HG02763 (cell line): Measurements from ENCODE around the gene EMX2.

ENCODE experiments used
- ATAC-seq: cut with Tn5 transposase; IDR thresholded peaks from one replicate; pipeline ENCODE4 v1.9.1; 2021; ENCODE audit warnings: mild to moderate bottlenecking, moderate library complexity; ENCODE audit not compliant: unreplicated experiment

EMX2 gene

DNA sequence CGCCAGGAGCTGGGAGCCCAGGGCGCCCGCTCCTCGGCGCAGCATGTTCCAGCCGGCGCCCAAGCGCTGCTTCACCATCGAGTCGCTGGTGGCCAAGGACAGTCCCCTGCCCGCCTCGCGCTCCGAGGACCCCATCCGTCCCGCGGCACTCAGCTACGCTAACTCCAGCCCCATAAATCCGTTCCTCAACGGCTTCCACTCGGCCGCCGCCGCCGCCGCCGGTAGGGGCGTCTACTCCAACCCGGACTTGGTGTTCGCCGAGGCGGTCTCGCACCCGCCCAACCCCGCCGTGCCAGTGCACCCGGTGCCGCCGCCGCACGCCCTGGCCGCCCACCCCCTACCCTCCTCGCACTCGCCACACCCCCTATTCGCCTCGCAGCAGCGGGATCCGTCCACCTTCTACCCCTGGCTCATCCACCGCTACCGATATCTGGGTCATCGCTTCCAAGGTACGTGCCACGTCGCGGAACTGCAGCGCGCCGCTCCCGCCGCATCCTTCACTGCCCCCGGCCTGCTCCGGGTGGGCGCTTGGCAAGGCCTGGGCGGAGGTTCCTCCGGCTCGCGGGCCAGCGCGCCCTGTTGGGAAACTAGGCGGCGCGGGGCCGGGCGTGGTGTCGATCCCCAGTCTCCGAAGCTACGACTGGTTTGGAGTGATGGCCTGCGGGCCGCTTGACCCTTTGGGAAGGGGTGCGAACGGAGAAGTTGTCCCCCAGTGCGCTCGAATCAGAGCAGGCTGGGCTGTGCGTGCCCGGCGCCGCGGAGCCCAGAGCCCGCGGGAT is 868 bp downstream of the EMX2 start:
- ATAC-seq = no peak

DNA sequence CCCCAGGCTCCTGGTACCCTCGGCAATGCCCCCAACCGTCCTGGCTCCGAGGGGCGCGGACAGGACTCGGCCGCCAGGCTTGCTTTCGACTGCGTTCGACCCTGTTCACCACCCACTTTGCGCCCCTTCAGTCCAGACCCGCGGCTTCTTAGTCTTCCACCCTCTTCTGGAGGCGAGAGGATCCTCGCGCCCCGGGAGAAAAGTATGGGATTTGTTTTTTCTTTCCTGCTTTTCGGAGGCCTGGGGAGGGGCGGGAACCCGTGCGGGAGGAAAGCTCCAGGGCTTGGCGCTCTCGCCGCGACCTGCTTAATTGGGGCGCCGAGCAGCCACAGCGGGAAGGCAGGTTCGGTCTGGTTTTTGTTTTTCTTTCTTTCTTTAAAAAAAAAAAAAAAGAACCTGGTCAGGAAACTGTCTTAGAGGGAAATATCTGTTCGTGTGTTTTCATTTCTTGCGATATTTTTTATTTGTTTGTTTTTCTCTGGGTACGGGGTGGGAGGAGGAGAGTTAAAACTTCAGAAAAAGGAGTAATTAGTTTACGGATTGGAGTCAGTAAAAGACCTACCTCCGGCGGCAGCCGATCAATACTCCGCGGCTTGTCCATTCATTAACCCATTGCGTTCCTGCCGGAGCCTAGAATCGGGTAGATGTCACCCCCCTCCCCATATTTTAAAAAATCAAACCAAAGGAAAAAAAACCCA is 1.6 kb downstream of the EMX2 start:
- ATAC-seq = no peak

DNA sequence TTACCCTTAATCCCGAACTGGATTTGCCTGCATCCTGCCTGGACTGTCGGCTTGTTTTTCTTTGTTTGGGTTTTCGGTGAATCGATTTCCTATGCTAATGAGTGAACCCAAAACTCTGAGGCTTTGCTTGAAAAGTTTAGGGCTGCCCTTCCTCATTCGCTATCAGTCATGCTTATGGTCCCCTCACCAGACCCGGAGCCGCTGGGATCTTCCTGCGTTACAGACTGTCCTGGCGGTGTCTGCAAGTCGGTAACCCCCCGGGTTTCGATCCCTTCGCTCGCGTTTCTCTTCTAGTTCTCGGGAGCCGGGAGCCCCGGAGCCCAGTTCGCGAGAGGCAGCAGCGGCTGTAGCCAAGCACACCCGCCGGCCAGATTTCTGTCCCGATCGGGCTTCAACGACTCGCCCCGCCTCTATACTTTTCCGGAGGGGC is 2.2 kb downstream of the EMX2 start:
- no peak for ATAC-seq

DNA sequence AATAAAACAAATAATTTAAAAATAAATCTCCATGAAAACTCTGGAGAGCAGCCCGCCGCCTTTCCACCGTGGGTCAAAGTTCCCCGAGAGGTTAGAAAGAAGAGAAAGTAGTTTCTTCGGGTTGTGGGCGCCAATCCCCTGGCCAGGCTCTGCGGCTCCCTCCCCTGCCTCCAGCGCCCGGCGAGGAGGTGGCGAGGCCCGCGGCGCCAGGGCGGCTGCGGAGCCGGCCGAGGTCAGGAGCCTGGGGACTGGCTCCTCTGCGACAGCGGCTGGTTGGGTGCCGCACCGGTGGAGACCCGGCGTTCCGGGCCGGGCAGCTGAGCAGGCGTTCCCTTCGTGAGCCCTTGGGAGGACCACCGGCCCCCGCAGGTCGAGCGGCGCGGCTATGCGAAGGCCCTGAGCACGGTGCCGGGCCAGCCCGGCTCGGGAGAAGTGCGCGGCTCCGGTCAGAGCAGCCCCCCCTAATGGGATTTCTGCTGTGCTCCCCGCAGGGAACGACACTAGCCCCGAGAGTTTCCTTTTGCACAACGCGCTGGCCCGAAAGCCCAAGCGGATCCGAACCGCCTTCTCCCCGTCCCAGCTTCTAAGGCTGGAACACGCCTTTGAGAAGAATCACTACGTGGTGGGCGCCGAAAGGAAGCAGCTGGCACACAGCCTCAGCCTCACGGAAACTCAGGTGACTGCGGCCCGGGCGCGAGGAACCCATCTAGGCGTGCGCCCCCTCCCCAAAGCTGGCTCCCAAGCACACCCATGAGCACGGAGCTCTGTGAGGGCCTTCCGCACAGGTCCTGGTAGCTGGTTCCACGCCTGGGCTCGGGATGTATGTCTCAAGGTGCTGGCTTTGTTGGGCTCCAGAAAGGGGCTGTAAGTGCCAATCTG is 2.8 kb downstream of the EMX2 start:
- no peak for ATAC-seq

DNA sequence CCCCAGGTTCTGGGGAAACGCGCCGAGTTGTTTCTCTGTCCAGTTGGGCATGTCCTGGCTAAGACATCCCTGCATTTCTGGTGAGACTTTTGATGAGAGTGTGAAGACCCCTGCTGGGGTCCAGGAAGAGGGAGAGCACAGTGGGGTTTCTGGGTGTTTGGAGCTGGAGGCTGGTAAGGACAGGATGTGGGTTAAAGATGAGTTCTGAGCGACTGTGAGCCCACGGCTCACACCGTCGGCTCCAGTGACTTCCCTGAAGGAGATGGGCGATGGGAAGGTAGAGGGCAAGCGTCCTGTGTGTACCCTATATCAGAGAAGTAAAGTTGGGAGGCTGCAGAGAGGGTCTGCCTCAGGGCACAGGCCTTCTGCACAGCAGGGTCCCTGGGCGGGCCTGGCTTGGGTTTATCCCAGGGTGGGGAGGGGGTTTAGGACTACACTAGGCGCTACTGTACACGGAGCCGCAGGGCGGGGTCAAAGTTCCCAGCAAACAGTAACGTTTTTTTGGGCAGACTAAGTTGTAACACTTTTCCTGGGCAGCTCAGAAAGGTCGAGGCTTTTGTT is 3.6 kb downstream of the EMX2 start:
- ATAC-seq = no peak

DNA sequence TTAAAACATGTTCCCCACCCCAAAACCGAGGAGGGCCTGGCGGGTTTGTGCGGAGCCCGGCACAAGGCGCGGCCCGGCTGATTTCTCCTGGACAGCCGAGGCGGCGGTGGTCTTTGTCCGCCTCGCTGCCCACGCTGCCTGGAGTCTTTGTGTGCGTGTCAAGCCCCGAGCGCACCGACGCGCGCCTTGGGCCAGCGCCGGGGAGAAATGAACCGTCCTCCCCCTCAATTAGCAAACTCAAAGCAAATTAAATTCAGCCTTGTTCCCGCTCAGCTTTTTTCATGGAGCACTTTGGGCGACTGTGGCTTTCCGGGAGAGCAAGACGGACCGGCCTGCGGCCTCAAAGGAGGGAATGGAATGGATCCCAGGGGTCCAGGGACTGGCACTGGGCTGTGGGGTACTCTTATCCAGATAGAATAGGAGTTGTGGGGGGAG is 4.1 kb downstream of the EMX2 start:
- ATAC-seq = no peak

DNA sequence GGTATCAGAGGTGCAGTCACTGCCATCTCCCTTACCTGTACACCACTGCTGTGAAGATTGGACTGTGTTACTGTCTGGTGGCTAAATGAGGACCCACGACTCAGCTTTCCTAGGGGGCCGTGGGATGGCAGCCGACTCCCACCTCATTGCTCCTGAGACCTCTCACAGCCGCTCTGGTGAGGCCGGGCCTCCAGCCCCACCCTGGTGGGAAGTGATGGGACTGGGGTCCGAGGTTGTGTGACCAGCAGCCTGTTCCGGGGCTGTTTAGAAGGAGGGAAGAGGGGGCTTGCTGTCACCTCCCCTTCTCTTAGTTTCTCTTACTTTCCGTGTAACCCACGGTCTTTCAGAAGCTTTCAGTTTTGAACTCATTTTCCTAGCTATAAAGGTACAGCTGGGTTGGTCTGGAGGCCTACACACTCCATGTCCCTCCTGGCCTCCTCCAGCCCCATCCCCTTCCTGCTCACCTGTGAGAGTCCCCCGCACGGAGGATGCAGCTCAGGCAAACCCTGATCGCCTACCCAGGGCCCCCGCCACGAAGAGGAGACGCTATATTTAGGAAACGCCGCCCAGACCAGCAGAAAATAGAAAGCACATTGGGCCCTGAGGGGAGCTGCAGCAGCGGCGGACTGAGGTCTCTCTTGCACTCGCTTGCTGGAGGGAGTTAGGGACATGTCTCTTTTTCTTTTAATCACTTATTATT is 4.6 kb downstream of the EMX2 start:
- no peak for ATAC-seq

DNA sequence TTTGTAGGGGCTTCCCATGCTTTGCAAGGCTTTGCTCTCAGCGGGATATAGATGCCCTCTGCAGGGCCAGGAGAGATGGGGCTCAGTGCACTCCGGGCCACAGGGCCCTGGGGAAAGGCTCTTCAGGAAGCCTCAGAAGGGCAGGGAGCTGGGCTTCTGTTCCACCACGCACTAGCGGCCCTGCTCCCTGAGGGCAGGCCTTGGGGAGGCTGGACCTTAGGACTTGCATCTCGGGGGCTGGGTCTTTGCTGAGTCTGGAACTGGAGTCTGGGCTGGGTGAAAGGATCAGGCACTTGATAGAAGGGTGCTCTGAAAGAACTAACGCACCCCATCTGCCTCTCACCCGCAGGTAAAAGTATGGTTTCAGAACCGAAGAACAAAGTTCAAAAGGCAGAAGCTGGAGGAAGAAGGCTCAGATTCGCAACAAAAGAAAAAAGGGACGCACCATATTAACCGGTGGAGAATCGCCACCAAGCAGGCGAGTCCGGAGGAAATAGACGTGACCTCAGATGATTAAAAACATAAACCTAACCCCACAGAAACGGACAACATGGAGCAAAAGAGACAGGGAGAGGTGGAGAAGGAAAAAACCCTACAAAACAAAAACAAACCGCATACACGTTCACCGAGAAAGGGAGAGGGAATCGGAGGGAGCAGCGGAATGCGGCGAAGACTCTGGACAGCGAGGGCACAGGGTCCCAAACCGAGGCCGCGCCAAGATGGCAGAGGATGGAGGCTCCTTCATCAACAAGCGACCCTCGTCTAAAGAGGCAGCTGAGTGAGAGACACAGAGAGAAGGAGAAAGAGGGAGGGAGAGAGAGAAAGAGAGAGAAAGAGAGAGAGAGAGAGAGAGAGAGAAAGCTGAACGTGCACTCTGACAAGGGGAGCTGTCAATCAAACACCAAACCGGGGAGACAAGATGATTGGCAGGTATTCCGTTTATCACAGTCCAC is 5.4 kb downstream of the EMX2 start:
- no peak for ATAC-seq

DNA sequence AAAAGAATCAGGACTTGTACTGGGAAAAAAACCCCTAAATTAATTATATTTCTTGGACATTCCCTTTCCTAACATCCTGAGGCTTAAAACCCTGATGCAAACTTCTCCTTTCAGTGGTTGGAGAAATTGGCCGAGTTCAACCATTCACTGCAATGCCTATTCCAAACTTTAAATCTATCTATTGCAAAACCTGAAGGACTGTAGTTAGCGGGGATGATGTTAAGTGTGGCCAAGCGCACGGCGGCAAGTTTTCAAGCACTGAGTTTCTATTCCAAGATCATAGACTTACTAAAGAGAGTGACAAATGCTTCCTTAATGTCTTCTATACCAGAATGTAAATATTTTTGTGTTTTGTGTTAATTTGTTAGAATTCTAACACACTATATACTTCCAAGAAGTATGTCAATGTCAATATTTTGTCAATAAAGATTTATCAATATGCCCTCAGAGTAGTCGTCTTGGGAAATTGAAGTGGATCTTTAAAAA is 6.6 kb downstream of the EMX2 start:
- ATAC-seq = no peak

DNA sequence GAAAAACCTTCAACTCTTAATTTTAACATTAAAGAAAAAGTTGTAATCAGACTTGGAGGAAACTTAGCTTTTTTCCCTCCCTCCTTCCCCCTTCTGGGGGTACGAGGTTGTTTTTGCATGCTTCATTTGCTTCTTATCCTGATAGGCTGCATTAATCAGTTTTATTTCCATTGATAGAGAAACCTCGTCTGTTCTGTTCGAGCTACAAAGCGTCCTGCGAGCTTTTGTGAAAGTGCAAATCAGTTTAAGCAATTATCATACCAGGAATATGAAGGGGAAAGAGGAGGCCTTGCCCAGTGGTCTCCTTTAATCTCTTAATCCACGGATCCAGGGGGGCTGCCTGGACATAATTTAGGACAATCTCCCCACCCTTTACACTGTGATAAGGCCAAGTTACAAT is 7.5 kb downstream of the EMX2 start:
- no peak for ATAC-seq

DNA sequence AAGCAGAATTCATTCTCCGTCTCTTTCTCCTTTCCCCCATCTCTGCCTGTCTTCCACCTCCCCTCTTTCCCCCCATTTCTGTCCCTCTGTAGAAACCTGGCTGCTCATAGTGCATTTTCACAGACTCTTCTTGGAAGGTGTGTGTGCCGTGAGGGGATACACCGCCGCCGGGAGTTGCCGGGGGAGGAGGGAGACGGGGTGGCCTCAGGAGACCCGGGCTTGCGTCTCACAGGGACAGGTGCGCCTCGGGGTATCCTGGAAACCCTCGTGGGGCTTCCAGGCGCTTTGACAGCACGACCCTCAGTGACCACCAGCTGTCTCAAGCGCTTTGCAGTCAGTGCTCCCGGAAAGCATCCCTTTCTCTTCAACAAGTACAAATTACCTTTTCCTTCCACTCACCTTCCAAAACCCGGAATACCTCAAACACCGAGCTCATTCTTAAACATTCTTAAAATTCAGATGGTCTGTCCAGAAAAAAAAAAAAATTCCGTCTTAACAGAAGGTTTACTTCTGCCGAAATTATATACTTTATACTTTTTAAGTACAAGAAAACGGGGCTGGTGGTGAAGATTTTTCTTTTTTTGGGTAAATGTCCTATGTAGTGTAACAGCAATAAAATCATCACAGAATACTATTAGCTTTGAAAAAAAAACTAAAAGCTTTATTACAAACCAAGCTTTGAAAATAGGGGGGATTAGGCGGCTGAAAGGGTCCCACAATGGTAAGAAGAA is 8.2 kb downstream of the EMX2 start:
- ATAC-seq = no peak

DNA sequence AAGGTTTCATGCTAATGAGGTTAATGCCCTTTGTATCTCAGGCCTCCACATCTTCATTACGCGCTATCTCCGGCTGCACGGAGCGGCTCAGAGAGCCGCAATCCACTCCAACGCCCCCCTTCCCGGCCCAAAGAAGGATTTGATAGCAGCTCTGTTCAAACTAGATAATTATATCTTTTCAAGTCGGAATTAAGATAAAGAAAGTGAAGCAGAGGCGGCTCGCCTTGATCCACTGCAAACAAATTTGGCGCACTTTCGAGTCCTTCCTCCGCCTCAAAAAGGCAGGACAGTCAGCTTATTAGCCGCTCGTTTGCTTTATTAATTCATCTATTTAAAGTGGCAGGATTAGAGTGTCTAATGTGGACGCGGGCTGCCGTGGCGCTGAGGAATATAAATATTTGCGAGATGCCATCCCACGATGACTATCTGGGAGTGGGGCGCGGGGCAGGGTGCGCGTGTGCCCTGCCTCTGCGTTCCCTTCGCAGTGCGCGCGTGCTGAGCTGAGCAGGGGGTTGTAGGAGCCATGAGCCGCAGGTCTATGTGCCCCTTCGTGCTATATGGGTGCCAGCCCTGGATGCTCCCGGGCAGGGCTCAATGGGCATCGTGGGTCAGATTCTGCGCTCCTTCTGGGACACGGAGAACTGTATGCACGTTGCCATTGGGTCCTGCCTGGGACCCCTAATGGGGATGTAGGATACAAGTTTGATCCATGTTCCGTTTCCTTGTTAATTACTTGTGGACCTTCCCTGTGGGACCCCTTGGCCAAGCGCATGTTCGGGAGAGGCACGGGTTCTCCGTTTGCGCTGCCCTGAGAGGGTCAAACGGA is 9.0 kb downstream of the EMX2 start:
- ATAC-seq = no peak

DNA sequence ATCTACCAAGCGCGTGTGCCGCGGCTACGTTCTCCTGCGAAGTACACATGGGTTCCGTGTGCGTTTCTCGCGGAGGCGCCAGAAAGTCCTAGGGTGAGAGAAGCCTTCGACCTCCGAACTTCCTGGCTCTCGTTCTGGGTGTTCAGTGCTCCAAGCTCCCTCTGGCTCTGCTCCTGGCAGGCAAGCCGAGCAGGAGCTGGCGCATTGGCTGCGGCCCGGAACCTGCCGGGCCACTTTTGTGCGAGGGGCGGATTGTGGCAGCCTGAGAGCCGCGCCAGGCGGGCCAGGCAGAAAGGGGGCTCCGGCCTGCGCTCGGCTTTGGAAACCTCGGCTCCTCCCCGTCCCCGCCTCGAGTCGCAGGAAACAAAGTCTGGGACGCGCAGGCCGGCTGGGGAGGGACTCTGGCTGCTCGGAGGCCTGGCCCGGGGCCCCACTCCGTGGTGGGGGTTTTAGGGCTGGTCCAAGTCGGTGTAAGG is 9.6 kb downstream of the EMX2 start:
- ATAC-seq = no peak

DNA sequence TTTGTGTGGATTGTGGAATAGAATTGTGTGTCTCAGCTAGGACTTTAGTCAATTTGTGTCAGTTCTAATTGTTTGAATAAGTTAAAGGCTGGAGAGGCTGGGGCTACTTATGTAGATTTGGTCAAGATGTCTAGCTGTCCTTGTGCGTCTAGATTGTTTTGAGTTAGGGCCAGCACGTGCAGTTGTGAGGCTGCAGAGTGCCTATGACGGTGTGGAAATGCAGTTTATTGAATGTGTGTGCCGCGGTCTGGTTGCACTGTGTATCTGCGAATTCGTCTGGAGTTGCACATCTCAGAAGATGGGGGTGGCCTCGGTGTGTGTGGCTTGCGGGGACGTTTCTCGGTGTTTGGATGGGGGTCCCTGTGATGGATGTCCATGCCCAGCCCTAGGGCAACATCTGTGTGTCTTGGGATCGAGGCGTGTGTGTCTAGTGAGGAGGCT is 10.2 kb downstream of the EMX2 start:
- no peak for ATAC-seq

DNA sequence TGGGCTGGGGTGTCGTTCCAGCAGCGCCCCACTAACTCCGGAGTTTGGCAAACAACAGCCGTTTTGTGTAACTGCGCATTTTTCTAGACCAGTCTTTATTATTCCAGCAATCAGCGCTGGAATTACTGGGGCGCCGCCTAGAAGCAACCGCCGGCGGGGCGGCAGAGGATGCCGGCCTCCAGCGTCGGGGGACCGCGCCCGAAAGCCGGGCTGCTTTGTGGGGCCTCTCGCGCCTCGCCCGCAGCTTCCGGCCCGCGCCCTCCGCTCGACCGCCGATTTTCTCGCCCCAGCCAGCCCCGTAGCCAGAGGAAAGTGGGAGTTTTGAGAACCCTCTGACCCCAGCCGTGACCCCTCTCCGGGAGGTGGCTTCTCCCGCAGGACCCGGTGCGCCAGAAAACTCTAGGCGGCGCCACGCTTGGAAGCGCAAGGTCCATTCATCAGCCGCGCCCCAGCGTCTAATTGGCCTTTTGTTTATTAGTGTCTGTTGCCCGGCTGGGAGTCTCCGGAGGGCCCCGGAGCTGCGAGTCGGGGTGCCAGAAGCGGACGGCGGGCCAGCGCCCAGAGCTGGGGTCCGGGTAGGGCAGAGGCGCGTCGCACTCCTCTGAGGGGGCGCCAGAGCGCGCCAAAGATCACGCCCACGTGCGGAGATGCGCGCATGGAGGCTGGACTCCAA is 10.7 kb downstream of the EMX2 start:
- no peak for ATAC-seq

DNA sequence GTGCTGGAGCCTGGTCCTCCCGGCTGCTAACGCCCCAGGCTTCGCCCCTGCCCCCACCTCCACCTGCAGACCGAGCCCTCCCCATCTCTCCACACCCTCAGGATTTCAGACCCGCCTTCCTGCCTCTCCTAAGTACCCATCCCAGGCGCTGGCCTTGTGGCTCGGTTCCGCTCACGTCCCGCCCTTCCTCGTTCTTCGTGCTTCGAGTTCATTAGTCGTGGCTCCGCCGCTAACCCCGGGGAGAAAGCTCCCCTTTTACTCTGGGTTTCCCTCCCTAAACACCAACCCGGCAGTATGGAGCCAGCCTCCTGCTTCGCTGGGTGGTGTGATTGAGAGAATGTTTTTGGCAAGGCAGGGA is 11.2 kb downstream of the EMX2 start:
- ATAC-seq = no peak

DNA sequence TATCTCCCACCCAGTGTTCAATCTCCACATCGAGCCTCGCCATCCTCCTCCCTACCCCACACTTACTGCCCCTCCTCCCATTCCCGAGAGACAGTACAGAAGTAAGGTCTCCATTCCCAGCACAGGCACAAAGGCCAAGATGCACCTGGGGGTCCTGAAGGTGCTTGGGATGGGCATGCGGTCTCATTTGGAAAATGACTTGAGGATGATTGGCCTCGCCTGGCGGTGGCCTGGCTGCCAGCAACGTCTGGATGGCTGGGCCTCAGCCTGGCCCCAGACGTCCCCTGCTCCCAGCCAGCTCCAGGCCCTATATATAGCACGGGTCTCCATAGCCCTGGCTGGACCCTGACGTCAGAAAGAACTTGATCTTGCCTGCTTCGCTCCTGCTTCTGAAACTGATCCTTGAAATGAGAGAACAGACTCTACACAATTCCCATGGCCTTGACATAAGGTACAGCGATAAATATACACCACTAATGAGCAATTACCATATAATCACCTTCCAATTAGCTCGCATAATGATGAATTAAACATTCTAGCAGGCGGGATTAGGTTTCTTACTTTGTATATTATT is 11.8 kb downstream of the EMX2 start:
- ATAC-seq = no peak
